Fibroblast of the aortic adventitia (primary cell): ENCODE results near the gene ABCA1. TPM values are rescaled to one million over a fixed set of nuclear protein-coding genes. Genes with fewer than 3 reads are reported as not detected.
A peak's percentile ranks its signal among the peaks of the same experiment; 100 is the strongest.

Source experiments
- DNase-seq: peaks from one replicate; pipeline ENCODE4 v3.0.0-alpha.2; 2010; ENCODE audit warnings: low read depth
- H3K4me3 ChIP-seq: 2 replicates; pipeline ENCODE4 v1.5.1; 2011; ENCODE audit warnings: low read depth, mild to moderate bottlenecking, control low read depth, low read length, moderate library complexity
- CTCF ChIP-seq: IDR thresholded peaks from 2 replicates; pipeline ENCODE4 v1.5.1; 2011; ENCODE audit warnings: mild to moderate bottlenecking, low read length, control low read depth, inconsistent platforms; ENCODE audit not compliant: insufficient read depth
- total RNA-seq: library from RNA; depleted of rRNA; stranded (reverse); fragments of >200 nt; gene quantifications from 2 replicates; pipeline ENCODE4 v1.2.3, GENCODE V29; 2012; ENCODE audit warnings: low replicate concordance

ABCA1 gene
- total RNA-seq, 1 donor, result 40.1 TPM

DNA sequence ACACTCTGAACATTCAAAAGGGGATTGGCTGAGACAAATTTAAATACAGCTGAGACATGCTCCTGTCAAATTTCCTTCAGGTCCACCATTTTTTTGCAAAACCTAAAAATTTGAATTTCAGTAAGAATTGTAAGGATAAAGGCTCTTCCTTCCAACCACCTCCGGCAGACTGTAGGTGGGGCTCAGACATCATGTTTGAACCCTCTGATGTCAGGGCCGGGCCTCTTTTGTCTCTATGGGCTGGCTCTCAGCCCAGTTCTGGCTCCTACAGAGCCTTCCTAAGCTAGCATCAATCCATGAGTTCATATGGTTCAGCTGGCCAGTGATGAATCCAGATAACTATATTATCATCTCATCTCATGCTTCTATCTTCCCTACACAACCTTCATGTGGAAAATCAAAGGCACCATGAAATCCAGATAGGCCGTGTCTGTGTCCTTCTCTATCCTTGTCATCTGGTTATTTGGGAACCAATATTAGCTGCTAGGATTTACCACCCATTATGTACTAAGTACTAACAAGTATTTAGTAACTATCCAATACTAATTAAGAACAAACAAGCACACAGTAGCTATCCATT is 119.8 kb downstream of the ABCA1 start:
- peak; percentile 53 for TF ChIP-seq CTCF
- H3K4me3 ChIP-seq, result no peak overlapping the region
- peak; percentile 77 for DNase-seq

DNA sequence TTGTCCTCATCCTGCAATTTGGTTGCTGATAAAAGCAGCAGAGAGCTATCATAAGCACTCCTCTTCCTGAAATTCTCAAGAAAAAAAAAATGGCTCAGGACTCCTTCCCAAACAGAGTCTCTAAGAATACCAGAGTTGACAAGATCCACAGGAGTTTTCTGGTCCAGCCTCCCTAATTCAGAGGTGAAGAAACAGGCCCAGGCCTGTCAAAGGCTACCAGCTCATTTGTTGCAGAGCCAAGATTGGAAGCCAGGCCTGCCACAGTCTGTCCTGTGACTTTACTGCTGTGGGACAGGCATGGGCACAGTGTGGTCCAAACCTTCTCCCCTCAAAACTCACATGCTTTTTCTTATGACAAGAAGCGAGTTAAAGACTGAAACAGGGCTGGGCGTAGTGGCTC is 122.5 kb downstream of the ABCA1 start:
- no peak overlapping the region for H3K4me3 ChIP-seq
- no peak for TF ChIP-seq CTCF
- DNase-seq, result no peak

DNA sequence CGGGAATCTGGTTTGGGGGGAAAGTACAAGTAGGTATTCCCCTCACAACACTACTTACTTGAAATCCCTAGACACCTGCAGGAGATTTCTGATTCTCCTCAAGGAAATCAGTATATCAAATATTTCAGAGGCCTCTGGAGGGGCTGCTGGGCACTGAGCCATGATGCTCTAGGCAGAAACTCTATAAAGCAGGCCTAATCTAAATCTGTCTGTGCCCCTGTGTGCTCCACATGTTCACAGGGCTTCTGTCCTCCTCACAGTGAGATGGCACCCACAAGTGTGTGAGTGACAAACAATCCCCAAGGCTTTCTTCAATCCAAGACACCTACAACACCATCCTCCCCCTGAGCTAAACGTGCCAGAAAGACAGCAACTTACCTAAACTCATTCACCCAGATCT is 125.0 kb downstream of the ABCA1 start:
- no peak overlapping the region for H3K4me3 ChIP-seq
- no peak for DNase-seq
- no peak for TF ChIP-seq CTCF

GRCh38 chr9:104802110-104802509 is 125.8 kb downstream of the ABCA1 start:
- peak; percentile 18 for DNase-seq
- no peak for TF ChIP-seq CTCF
- H3K4me3 ChIP-seq, result no peak overlapping the region

GRCh38 chr9:104800068-104800785 is 127.7 kb downstream of the ABCA1 start:
- H3K4me3 ChIP-seq, result no peak overlapping the region
- no peak for DNase-seq
- TF ChIP-seq CTCF, result no peak

- no peak for TF ChIP-seq CTCF
- no peak overlapping the region for H3K4me3 ChIP-seq
- no peak for DNase-seq
These were observed 129.6 kb downstream of the ABCA1 start for GRCh38 chr9:104798209-104798995.
